ENCODE data around the gene SRXN1. TPM values are rescaled to one million over a fixed set of nuclear protein-coding genes. Genes with fewer than 3 reads are reported as not detected.

The SRXN1 gene
- total and polyA plus RNA-seq, 9 of the 15 experiments (the other 6 are each of a cell fraction or from before 2014, with no cell fraction given): 6.8 to 36.4 (median 21.6) TPM

GRCh38 chr20:653110-653589 is at the start of gene SRXN1 (continued):
- TF ChIP-seq MYC (IDR thresholded peaks at IDR 0.05; ENCODE audit: low read depth, low read length) (peak; percentile 39; the same call in 1 of the 2 replicates), MYC (CRISPR knock-in tag; IDR thresholded peaks at IDR 0.05; ENCODE audit: borderline replicate concordance, low read depth) (no peak), ZEB2 (IDR thresholded peaks at IDR 0.05) (no peak), SAFB (IDR thresholded peaks at IDR 0.05; ENCODE audit: borderline replicate concordance, low read depth, low read length) (0 out of 2 replicates have a peak, but pooled peaks have one; percentile 41), ZNF76 (CRISPR knock-in tag; IDR thresholded peaks at IDR 0.05; ENCODE audit: borderline replicate concordance) (peak; percentile 70; the same call in 1 of the 2 replicates), KLF6 (CRISPR knock-in tag; IDR thresholded peaks at IDR 0.05; ENCODE audit: borderline replicate concordance) (no peak), NFIC (IDR thresholded peaks at IDR 0.05) (peak; percentile 29), TEAD1 (CRISPR knock-in tag; IDR thresholded peaks at IDR 0.05) (peak in 1 of 2 experiments; percentile 80; a peak in 2 of 4 replicates), MAFK (IDR thresholded peaks at IDR 0.05; ENCODE audit: low read length) (peak; percentile 51; the same call in 1 of the 2 replicates), ZNF77 (CRISPR knock-in tag; IDR thresholded peaks at IDR 0.05) (no peak), C11orf30 (IDR thresholded peaks at IDR 0.05; ENCODE audit: low read depth) (peak; percentile 74; the same call in 1 of the 2 replicates), TSC22D4 (tag; IDR thresholded peaks at IDR 0.05) (no peak), BACH1 (tag; IDR thresholded peaks at IDR 0.05) (peak; percentile 21; the same call in 1 of the 2 replicates), FOXP1 (CRISPR knock-in tag; IDR thresholded peaks at IDR 0.05) (peak; percentile 77; the same call in 1 of the 2 replicates), ZNF134 (CRISPR knock-in tag; conservative IDR thresholded peaks at IDR 0.05) (no peak), BHLHE40 (IDR thresholded peaks at IDR 0.05; ENCODE audit: low read length) (0 out of 2 replicates have a peak, but pooled peaks have one; percentile 53), HNRNPH1 (optimal IDR thresholded peaks at IDR 0.05; ENCODE audit: low read depth, low read length) (no peak), NCOR1 (IDR thresholded peaks at IDR 0.05) (peak; percentile 47; the same call in 1 of the 2 replicates), ZBTB7A (IDR thresholded peaks at IDR 0.05; ENCODE audit: borderline replicate concordance, control insufficient read depth, low read depth, low read length) (peak; percentile 63; the same call in 1 of the 2 replicates)
- TF ChIP-seq, protein P1, sequence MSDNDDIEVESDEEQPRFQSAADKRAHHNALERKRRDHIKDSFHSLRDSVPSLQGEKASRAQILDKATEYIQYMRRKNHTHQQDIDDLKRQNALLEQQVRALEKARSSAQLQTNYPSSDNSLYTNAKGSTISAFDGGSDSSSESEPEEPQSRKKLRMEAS (CRISPR knock-in tag; IDR thresholded peaks at IDR 0.05): peak; percentile 59; the same call in 1 of the 2 replicates
- TF ChIP-seq, protein P2, sequence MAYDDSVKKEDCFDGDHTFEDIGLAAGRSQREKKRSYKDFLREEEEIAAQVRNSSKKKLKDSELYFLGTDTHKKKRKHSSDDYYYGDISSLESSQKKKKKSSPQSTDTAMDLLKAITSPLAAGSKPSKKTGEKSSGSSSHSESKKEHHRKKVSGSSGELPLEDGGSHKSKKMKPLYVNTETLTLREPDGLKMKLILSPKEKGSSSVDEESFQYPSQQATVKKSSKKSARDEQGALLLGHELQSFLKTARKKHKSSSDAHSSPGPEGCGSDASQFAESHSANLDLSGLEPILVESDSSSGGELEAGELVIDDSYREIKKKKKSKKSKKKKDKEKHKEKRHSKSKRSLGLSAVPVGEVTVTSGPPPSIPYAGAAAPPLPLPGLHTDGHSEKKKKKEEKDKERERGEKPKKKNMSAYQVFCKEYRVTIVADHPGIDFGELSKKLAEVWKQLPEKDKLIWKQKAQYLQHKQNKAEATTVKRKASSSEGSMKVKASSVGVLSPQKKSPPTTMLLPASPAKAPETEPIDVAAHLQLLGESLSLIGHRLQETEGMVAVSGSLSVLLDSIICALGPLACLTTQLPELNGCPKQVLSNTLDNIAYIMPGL (CRISPR knock-in tag; IDR thresholded peaks at IDR 0.05): peak; percentile 78; the same call in 1 of the 2 replicates
- TF ChIP-seq, protein P3, sequence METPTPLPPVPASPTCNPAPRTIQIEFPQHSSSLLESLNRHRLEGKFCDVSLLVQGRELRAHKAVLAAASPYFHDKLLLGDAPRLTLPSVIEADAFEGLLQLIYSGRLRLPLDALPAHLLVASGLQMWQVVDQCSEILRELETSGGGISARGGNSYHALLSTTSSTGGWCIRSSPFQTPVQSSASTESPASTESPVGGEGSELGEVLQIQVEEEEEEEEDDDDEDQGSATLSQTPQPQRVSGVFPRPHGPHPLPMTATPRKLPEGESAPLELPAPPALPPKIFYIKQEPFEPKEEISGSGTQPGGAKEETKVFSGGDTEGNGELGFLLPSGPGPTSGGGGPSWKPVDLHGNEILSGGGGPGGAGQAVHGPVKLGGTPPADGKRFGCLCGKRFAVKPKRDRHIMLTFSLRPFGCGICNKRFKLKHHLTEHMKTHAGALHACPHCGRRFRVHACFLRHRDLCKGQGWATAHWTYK (CRISPR knock-in tag; IDR thresholded peaks at IDR 0.05): 0 out of 2 replicates have a peak, but pooled peaks have one; percentile 51
- TF ChIP-seq, protein P4, sequence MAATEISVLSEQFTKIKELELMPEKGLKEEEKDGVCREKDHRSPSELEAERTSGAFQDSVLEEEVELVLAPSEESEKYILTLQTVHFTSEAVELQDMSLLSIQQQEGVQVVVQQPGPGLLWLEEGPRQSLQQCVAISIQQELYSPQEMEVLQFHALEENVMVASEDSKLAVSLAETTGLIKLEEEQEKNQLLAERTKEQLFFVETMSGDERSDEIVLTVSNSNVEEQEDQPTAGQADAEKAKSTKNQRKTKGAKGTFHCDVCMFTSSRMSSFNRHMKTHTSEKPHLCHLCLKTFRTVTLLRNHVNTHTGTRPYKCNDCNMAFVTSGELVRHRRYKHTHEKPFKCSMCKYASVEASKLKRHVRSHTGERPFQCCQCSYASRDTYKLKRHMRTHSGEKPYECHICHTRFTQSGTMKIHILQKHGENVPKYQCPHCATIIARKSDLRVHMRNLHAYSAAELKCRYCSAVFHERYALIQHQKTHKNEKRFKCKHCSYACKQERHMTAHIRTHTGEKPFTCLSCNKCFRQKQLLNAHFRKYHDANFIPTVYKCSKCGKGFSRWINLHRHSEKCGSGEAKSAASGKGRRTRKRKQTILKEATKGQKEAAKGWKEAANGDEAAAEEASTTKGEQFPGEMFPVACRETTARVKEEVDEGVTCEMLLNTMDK (IDR thresholded peaks at IDR 0.05; ENCODE audit: borderline replicate concordance, insufficient read depth, low read depth, low read length, poor library complexity, severe bottlenecking): peak; percentile 99

All from K562 (cell line).